Ishikawa (cell line): ENCODE results near the gene KRT82.

ENCODE experiments used
- CEBPB ChIP-seq: IDR thresholded peaks from 2 replicates; pipeline ENCODE4 v1.6.1; 2012
- CREB1 ChIP-seq: IDR thresholded peaks from 2 replicates; pipeline ENCODE4 v1.6.1; 2012; ENCODE audit warnings: low read depth
- EGR1 ChIP-seq: IDR thresholded peaks from 2 replicates; pipeline ENCODE4 v1.6.1; 2012
- EP300 ChIP-seq: IDR thresholded peaks from 2 replicates; pipeline ENCODE4 v1.6.1; 2012; ENCODE audit warnings: borderline replicate concordance
- FOXM1 ChIP-seq: IDR thresholded peaks from 2 replicates; pipeline ENCODE4 v1.6.1; 2012; ENCODE audit warnings: low read depth, borderline replicate concordance
- MAX ChIP-seq: IDR thresholded peaks from 2 replicates; pipeline ENCODE4 v1.6.1; 2012
- RAD21 ChIP-seq: IDR thresholded peaks from 2 replicates; pipeline ENCODE4 v1.6.1; 2012; ENCODE audit warnings: low read depth
- TAF1 ChIP-seq: IDR thresholded peaks from 2 replicates; pipeline ENCODE4 v1.6.1; 2012; ENCODE audit warnings: low read depth, mild to moderate bottlenecking
- TCF12 ChIP-seq: IDR thresholded peaks from 2 replicates; pipeline ENCODE4 v1.6.1; 2012; ENCODE audit warnings: low read depth
- TEAD4 ChIP-seq: IDR thresholded peaks from 2 replicates; pipeline ENCODE4 v1.6.1; 2012
- YY1 ChIP-seq: IDR thresholded peaks from 2 replicates; pipeline ENCODE4 v1.6.1; 2012; ENCODE audit warnings: low read depth
- ZBTB7A ChIP-seq: IDR thresholded peaks from 2 replicates; pipeline ENCODE4 v1.6.1; 2012; ENCODE audit warnings: low read depth
- TF ChIP-seq, protein P1 (sequence below): IDR thresholded peaks from 2 replicates; pipeline ENCODE4 v1.6.1; 2012; ENCODE audit warnings: low read depth, mild to moderate bottlenecking

GRCh38 chr12:52436828-52437474 is 30.8 kb upstream of the KRT82 start:
- no peak for TF ChIP-seq RAD21
- TF ChIP-seq TAF1: no peak
- TF ChIP-seq, protein P1, sequence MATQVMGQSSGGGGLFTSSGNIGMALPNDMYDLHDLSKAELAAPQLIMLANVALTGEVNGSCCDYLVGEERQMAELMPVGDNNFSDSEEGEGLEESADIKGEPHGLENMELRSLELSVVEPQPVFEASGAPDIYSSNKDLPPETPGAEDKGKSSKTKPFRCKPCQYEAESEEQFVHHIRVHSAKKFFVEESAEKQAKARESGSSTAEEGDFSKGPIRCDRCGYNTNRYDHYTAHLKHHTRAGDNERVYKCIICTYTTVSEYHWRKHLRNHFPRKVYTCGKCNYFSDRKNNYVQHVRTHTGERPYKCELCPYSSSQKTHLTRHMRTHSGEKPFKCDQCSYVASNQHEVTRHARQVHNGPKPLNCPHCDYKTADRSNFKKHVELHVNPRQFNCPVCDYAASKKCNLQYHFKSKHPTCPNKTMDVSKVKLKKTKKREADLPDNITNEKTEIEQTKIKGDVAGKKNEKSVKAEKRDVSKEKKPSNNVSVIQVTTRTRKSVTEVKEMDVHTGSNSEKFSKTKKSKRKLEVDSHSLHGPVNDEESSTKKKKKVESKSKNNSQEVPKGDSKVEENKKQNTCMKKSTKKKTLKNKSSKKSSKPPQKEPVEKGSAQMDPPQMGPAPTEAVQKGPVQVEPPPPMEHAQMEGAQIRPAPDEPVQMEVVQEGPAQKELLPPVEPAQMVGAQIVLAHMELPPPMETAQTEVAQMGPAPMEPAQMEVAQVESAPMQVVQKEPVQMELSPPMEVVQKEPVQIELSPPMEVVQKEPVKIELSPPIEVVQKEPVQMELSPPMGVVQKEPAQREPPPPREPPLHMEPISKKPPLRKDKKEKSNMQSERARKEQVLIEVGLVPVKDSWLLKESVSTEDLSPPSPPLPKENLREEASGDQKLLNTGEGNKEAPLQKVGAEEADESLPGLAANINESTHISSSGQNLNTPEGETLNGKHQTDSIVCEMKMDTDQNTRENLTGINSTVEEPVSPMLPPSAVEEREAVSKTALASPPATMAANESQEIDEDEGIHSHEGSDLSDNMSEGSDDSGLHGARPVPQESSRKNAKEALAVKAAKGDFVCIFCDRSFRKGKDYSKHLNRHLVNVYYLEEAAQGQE: no peak
- no peak for TF ChIP-seq CEBPB
- no peak for TF ChIP-seq TEAD4
- no peak for TF ChIP-seq YY1
- no peak for TF ChIP-seq EP300
- TF ChIP-seq TCF12: no peak
- no peak for TF ChIP-seq CREB1
- TF ChIP-seq EGR1: no peak
- no peak for TF ChIP-seq MAX
- TF ChIP-seq ZBTB7A: no peak
- TF ChIP-seq FOXM1: no peak
